Muscle layer of colon (tissue), 2 donors: ENCODE measurements around the gene PCSK7.
A peak's percentile ranks its signal among the peaks of the same experiment; 100 is the strongest.

Experiments
- H3K27ac ChIP-seq: one replicate; pipeline ENCODE4 v1.7.0; 2013; ENCODE audit warnings: low read depth, mild to moderate bottlenecking, low read length, moderate library complexity
- H3K27me3 ChIP-seq, 2 donors: one replicate each; pipeline ENCODE4 v1.7.0; 2013; ENCODE audit warnings: low read length in 2 of 2, mild to moderate bottlenecking in 2 of 2; ENCODE audit not compliant: insufficient read depth in 2 of 2, control insufficient read depth in 1 of 2
- H3K36me3 ChIP-seq: one replicate; pipeline ENCODE4 v1.7.0; 2013; ENCODE audit warnings: mild to moderate bottlenecking, low read length; ENCODE audit not compliant: insufficient read depth
- H3K4me1 ChIP-seq: one replicate; pipeline ENCODE4 v1.7.0; 2013; ENCODE audit warnings: mild to moderate bottlenecking, low read length; ENCODE audit not compliant: insufficient read depth
- H3K4me3 ChIP-seq, 2 donors: one replicate each; pipeline ENCODE4 v1.7.0; 2013; ENCODE audit warnings: low read length in 2 of 2, low read depth in 1 of 2, mild to moderate bottlenecking in 1 of 2, moderate library complexity in 1 of 2
- H3K9ac ChIP-seq: one replicate; pipeline ENCODE4 v1.7.0; 2013; ENCODE audit warnings: low read length
- H3K9me3 ChIP-seq: one replicate; pipeline ENCODE4 v1.7.0; 2013; ENCODE audit warnings: mild to moderate bottlenecking, low read length
- donor health status: abdominal sarcoma.
- donor health status: Adenocarcinoma of cecum.

Gene PCSK7

GRCh38 chr11:117258576-117258975 lies 26.7 kb upstream of the PCSK7 start:
- no peak overlapping the region for H3K4me3 ChIP-seq
- H3K36me3 ChIP-seq = no peaks in the 10 kb centered on the region
- no peaks in the 10 kb centered on the region for H3K9me3 ChIP-seq
- H3K27ac ChIP-seq = no peak overlapping the region
- H3K27me3 ChIP-seq = no peaks in the 10 kb centered on the region
- H3K9ac ChIP-seq = no peak overlapping the region
- H3K4me1 ChIP-seq = no peaks in the 10 kb centered on the region

GRCh38 chr11:117256573-117256972 lies 24.7 kb upstream of the PCSK7 start:
- H3K9me3 ChIP-seq = no peaks in the 10 kb centered on the region
- H3K27me3 ChIP-seq = no peaks in the 10 kb centered on the region
- no peak overlapping the region for H3K9ac ChIP-seq
- no peaks in the 10 kb centered on the region for H3K4me1 ChIP-seq
- no peak overlapping the region for H3K27ac ChIP-seq
- no peaks in the 10 kb centered on the region for H3K36me3 ChIP-seq
- H3K4me3 ChIP-seq = no peak overlapping the region

GRCh38 chr11:117255966-117256365 lies 24.1 kb upstream of the PCSK7 start:
- H3K9me3 ChIP-seq = no peaks in the 10 kb centered on the region
- H3K4me1 ChIP-seq = no peaks in the 10 kb centered on the region
- H3K4me3 ChIP-seq = no peak overlapping the region
- H3K27me3 ChIP-seq = no peaks in the 10 kb centered on the region
- no peak overlapping the region for H3K27ac ChIP-seq
- H3K36me3 ChIP-seq = no peaks in the 10 kb centered on the region
- no peak overlapping the region for H3K9ac ChIP-seq

DNA sequence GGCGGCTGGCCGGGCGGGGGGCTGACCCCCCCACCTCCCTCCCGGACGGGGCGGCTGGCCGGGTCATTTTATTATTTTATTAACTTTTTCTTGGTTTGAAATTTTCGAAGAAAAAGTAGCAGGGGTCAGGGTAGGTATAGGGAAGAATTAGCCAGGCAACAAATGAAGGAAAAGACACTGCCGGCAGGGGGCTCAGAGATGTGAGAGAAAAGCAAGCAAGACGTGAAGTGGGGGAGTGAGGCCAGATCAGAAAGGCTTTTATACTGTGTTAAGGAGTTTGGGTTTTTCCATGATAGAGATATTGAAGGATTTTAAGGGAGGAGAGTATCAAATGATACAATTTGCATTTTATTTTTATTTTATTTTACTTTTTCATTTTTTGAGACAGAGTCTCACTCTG lies 19.6 kb upstream of the PCSK7 start:
- H3K27ac ChIP-seq = no peak overlapping the region
- no peak overlapping the region for H3K4me3 ChIP-seq
- H3K9ac ChIP-seq = no peak overlapping the region
- H3K36me3 ChIP-seq = peaks cover 28% of the 10 kb centered on the region
- H3K27me3 ChIP-seq = no peaks in the 10 kb centered on the region
- H3K9me3 ChIP-seq = no peaks in the 10 kb centered on the region
- H3K4me1 ChIP-seq = no peaks in the 10 kb centered on the region

DNA sequence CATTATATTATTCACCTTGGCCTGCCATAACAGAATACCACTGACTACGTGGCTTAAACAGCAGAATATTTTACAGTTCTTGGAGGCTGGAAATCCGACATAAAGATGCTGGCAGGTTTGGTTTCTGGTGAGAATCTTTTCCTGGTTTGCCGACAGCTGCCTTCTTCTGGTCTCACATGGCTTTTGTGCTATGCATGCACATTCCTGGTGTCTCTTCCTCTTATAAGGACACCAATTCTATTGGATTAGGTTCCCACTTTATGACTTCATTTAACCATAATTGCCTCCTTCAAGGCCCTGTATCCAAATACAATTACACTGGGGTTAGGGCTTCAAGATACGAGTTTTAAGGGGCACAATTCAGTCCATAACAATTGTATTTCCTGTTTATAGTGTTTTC lies 17.7 kb upstream of the PCSK7 start:
- Histone ChIP-seq H3K4me1 (no peaks in the 10 kb centered on the region), H3K9me3 (no peaks in the 10 kb centered on the region), H3K36me3 (peaks cover 34% of the 10 kb centered on the region), H3K9ac (no peak overlapping the region), H3K4me3 (no peak overlapping the region), H3K27me3 (no peaks in the 10 kb centered on the region), H3K27ac (no peak overlapping the region)

GRCh38 chr11:117248341-117248740 lies 16.5 kb upstream of the PCSK7 start:
- Histone ChIP-seq H3K36me3 (peaks cover 43% of the 10 kb centered on the region), H3K4me1 (no peaks in the 10 kb centered on the region)

GRCh38 chr11:117239295-117239694 lies 7.4 kb upstream of the PCSK7 start:
- Histone ChIP-seq H3K9ac (no peak overlapping the region), H3K27ac (no peak overlapping the region), H3K9me3 (no peaks in the 10 kb centered on the region), H3K27me3 (no peaks in the 10 kb centered on the region), H3K4me3 (no peak overlapping the region), H3K36me3 (peaks cover 25% of the 10 kb centered on the region), H3K4me1 (peaks cover 1% of the 10 kb centered on the region)

More at GRCh38 chr11:117248341-117248740, 16.5 kb upstream of the PCSK7 start:
- Histone ChIP-seq H3K27ac (no peak overlapping the region), H3K9ac (no peak overlapping the region), H3K9me3 (no peaks in the 10 kb centered on the region), H3K27me3 (no peaks in the 10 kb centered on the region), H3K4me3 (no peak overlapping the region)

DNA sequence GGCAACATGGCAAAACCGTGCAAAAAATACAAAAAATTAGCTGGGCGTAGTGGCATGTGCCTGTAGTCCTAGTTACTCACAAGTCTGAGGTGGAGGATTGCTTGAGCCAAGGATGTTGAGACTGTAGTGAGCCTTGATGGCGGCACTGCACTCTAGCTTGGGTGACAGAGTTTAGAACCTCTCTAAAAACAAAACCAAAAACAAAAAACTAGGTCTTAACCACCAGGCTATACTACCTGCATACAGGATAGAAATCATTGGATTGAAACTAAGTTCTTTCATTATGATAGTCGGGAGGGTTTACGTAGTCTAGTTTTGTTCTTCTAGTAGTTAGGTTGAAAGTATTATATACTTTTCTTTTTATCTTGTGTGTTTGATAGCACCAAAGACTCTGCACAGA lies 6.3 kb upstream of the PCSK7 start:
- Histone ChIP-seq H3K4me3 (no peak overlapping the region), H3K27ac (no peak overlapping the region), H3K27me3 (no peaks in the 10 kb centered on the region), H3K9me3 (no peaks in the 10 kb centered on the region), H3K9ac (no peak overlapping the region), H3K4me1 (peaks cover 7% of the 10 kb centered on the region), H3K36me3 (peaks cover 17% of the 10 kb centered on the region)

GRCh38 chr11:117232911-117233409 lies 1.1 kb upstream of the PCSK7 start:
- H3K27me3 ChIP-seq = no peaks in the 10 kb centered on the region
- H3K27ac ChIP-seq = peak overlapping the region; percentile 86
- no peaks in the 10 kb centered on the region for H3K9me3 ChIP-seq
- H3K4me3 ChIP-seq = peak overlapping the region; percentile 76 to 82
- peaks cover 20% of the 10 kb centered on the region for H3K36me3 ChIP-seq
- peaks cover 21% of the 10 kb centered on the region for H3K4me1 ChIP-seq
- H3K9ac ChIP-seq = peak overlapping the region; percentile 56

DNA sequence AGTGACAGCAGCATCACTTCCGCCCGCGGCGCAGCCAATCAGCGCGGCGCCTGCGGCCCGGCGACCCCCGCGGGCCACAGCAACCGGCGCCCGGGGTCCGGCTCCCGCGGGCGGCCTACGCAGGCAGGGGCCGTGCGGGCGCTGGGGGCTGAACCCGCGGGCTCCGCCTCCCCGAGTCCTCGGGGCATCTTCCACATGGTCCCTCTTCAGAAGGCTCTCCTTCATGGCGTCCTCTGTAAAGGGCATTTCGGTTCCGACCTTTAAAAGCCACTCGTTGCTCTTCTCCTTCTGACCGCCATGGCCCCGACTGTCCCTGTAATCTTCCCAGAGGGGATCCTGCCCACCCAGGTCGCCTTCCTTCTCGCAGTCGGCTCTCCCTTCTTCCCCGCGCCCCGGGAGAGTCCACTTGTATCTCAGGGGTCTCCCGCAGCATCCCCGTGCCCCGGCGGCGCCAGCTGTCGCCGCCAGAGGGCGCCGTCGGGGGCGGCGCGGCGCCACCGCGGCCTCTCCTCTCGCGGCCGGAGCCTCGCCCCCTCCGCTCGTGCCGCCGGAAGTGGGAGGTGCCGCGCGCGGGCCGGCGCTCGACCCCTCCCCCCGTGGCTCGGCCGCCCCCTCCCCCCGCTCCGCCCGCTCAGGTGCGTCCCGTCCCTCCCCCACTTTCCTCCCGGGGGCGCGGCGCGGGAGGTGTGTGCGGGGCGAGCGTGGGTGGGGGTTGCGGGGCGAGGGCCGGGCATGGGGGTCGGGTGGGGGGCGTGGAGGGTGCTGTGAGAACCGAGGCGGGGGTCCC lies 412 bp upstream of the PCSK7 start, which contains the start of gene RNF214:
RNF214 (plus strand) TSS at position 580 of the 787 bp plus-strand sequence. CDS start 1,602 bp downstream, outside the sequence.
- H3K27me3 ChIP-seq = no peaks in the 10 kb centered on the region
- peaks cover 21% of the 10 kb centered on the region for H3K4me1 ChIP-seq
- H3K27ac ChIP-seq = peak within 1 kb of the TSS; percentile 100
- peak within 1 kb of the TSS; percentile 91 to 95 for H3K4me3 ChIP-seq
- H3K9ac ChIP-seq = peak within 1 kb of the TSS; percentile 74
- no peaks in the 10 kb centered on the region for H3K9me3 ChIP-seq
- H3K36me3 ChIP-seq = peaks cover 24% of the 10 kb centered on the region

GRCh38 chr11:117230999-117231841 lies 653 bp downstream of the PCSK7 start:
- peaks cover 33% of the 10 kb centered on the region for H3K36me3 ChIP-seq
- peaks cover 21% of the 10 kb centered on the region for H3K4me1 ChIP-seq
- peak overlapping the region; percentile 100 for H3K27ac ChIP-seq

More at GRCh38 chr11:117230999-117231841, 653 bp downstream of the PCSK7 start:
- H3K4me3 ChIP-seq = peak overlapping the region; percentile 91 to 95
- H3K27me3 ChIP-seq = no peaks in the 10 kb centered on the region
- H3K9ac ChIP-seq = peak overlapping the region; percentile 74
- no peaks in the 10 kb centered on the region for H3K9me3 ChIP-seq
